Karpas-422 (cell line): ENCODE measurements around the gene C16orf96. TPM values are rescaled to one million over a fixed set of nuclear protein-coding genes. Genes with fewer than 3 reads are reported as not detected.
A peak's percentile ranks its signal among the peaks of the same experiment; 100 is the strongest.

Experiments
- DNase-seq: peaks from one replicate; pipeline ENCODE4 v3.0.0-alpha.2; 2015
- H2AFZ ChIP-seq: fragments of 200-600 bp; sonication (generic); 2 replicates; pipeline ENCODE4 v1.6.1; 2014; ENCODE audit warnings: antibody characterized with exemption, low read length, mixed read lengths
- H3K27ac ChIP-seq: fragments of 200-600 bp; sonication (generic); 2 replicates; pipeline ENCODE4 v1.5.1; 2014; ENCODE audit warnings: mild to moderate bottlenecking, low read length, moderate library complexity
- H3K27me3 ChIP-seq: fragments of 200-600 bp; sonication (generic); 2 replicates; pipeline ENCODE4 v1.6.1; 2014; ENCODE audit warnings: low read length, mixed read lengths
- H3K36me3 ChIP-seq: fragments of 200-600 bp; sonication (generic); 2 replicates; pipeline ENCODE4 v1.6.1; 2014; ENCODE audit warnings: low read length, mixed read lengths; ENCODE audit not compliant: insufficient read depth
- H3K4me1 ChIP-seq: fragments of 200-600 bp; sonication (generic); 2 replicates; pipeline ENCODE4 v1.6.1; 2014; ENCODE audit warnings: mild to moderate bottlenecking, low read length, mixed read lengths
- H3K4me2 ChIP-seq: fragments of 200-600 bp; sonication (generic); 2 replicates; pipeline ENCODE4 v1.6.1; 2014; ENCODE audit warnings: low read length, low read depth, mild to moderate bottlenecking; ENCODE audit not compliant: poor library complexity, severe bottlenecking
- H3K4me3 ChIP-seq: fragments of 200-600 bp; sonication (generic); 2 replicates; pipeline ENCODE4 v1.5.1; 2014; ENCODE audit warnings: mild to moderate bottlenecking, antibody characterized with exemption, low read length, mixed read lengths
- H3K79me2 ChIP-seq: fragments of 200-600 bp; sonication (generic); 2 replicates; pipeline ENCODE4 v1.6.1; 2014; ENCODE audit warnings: mild to moderate bottlenecking, low read length, mixed read lengths
- H3K9ac ChIP-seq: fragments of 200-600 bp; sonication (generic); 2 replicates; pipeline ENCODE4 v1.6.0; 2014; ENCODE audit warnings: low read length
- H3K9me2 ChIP-seq: fragments of 200-600 bp; sonication (generic), shearing (Covaris generic); replicated peaks from 2 replicates; pipeline ENCODE4 v1.6.0; 2014; ENCODE audit warnings: mild to moderate bottlenecking, low read length, moderate library complexity; ENCODE audit not compliant: insufficient read depth
- H3K9me3 ChIP-seq: fragments of 300-700, 200-600 bp; sonication (generic); 2 replicates; pipeline ENCODE4 v1.6.1; 2014; ENCODE audit warnings: low read length, mixed read lengths
- H4K20me1 ChIP-seq: fragments of 200-600 bp; sonication (generic); 2 replicates; pipeline ENCODE4 v1.6.1; 2014; ENCODE audit warnings: mild to moderate bottlenecking, antibody characterized with exemption, low read length, low read depth; ENCODE audit not compliant: insufficient read depth
- total RNA-seq: library from RNA; depleted of rRNA; stranded (reverse); fragments of >200 nt; shearing (Covaris generic); gene quantifications from 2 replicates; pipeline ENCODE4 v1.2.3, GENCODE V29; 2014; ENCODE audit warnings: low replicate concordance

C16orf96 gene
- total RNA-seq, 1 experiment from 2014 or later: not detected

DNA sequence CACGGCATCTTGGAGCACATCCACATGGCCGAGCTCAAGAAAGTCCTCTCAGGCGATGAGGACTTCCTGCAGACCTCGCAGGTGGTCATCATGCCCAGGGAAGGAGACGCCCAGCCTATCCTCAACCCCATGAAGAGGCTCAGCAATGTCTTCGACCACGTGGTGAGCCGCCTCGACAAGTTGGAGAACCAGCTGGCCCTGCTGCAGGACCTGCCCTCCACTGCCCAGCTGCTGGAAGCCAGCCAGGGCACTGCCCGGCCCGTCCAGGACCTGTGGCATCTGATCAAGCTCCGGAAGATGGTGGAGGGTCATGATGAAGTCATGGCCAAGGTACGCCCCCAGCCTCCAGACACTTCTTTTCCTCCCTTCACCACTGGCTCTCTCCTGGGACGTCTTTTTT is 440 bp downstream of the C16orf96 start:
- Histone ChIP-seq H3K9me3 (no peaks in the 10 kb centered on the region), H3K36me3 (no peaks in the 10 kb centered on the region), H3K27ac (no peak overlapping the region), H3K27me3 (no peaks in the 10 kb centered on the region), H3K4me1 (no peaks in the 10 kb centered on the region), H3K4me2 (no peak overlapping the region), H3K9ac (no peak overlapping the region), H2AFZ (no peak overlapping the region), H3K79me2 (no peaks in the 10 kb centered on the region), H3K9me2 (no peaks in the 10 kb centered on the region), H3K4me3 (no peak overlapping the region), H4K20me1 (no peaks in the 10 kb centered on the region)
- peak; percentile 29 for DNase-seq

DNA sequence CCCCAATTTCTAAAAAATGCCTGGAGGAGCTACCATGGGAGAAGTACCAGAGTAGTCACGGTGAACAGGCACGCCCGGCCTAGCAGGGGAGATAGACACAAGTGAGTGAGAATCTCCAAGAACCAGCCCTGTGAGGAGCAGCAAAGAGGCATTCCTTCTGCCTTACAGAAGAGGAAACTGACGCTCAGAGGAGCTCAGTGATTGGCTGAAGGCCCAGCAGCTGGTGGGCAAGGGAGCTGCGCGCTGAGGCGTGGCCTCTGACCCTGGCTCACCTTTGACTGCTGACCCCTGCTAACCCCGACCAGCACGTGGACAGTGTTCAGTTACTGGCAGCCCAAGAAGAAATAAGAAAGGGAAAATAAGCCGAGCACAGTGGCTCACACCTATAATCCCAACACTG is 1.8 kb downstream of the C16orf96 start:
- Histone ChIP-seq H3K27me3 (no peaks in the 10 kb centered on the region), H4K20me1 (no peaks in the 10 kb centered on the region), H3K36me3 (no peaks in the 10 kb centered on the region), H3K9me3 (no peaks in the 10 kb centered on the region), H3K9ac (no peak overlapping the region), H3K4me2 (no peak overlapping the region), H3K9me2 (no peaks in the 10 kb centered on the region), H3K79me2 (no peaks in the 10 kb centered on the region), H3K27ac (no peak overlapping the region), H3K4me1 (no peaks in the 10 kb centered on the region), H2AFZ (no peak overlapping the region), H3K4me3 (no peak overlapping the region)
- no peak for DNase-seq

DNA sequence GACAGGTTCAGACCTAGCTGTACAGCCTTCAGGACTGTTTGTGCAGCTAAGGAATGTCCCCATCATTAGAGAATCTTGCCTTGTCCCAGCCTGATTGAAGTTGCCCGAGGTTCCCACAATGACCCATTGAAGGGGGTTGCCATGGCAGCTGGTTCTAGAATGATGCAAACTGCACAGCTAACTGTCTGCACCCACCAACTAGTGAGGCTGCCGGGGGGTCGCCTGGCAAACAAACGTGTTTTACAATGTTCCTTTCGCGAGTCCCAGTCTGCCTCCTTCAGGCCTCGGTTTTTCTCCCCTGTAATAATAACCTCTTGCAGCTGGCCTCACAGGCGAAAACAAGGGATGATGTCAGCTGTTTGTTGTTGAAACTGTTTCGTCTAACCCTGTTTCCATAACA is 5.5 kb downstream of the C16orf96 start:
- no peak overlapping the region for H3K4me3 ChIP-seq
- no peaks in the 10 kb centered on the region for H3K9me2 ChIP-seq
- H3K4me1 ChIP-seq: no peaks in the 10 kb centered on the region
- DNase-seq: no peak
- H4K20me1 ChIP-seq: no peaks in the 10 kb centered on the region
- H3K27ac ChIP-seq: no peak overlapping the region
- no peaks in the 10 kb centered on the region for H3K27me3 ChIP-seq
- H3K79me2 ChIP-seq: no peaks in the 10 kb centered on the region
- H3K9ac ChIP-seq: no peak overlapping the region
- H2AFZ ChIP-seq: no peak overlapping the region
- no peak overlapping the region for H3K4me2 ChIP-seq
- no peaks in the 10 kb centered on the region for H3K36me3 ChIP-seq
- H3K9me3 ChIP-seq: no peaks in the 10 kb centered on the region

GRCh38 chr16:4564661-4565267 is 8.6 kb downstream of the C16orf96 start:
- H3K4me1 ChIP-seq: no peaks in the 10 kb centered on the region
- no peak overlapping the region for H3K4me2 ChIP-seq
- H3K9ac ChIP-seq: no peak overlapping the region
- no peaks in the 10 kb centered on the region for H3K36me3 ChIP-seq
- no peak overlapping the region for H3K4me3 ChIP-seq
- no peaks in the 10 kb centered on the region for H3K79me2 ChIP-seq
- H3K27ac ChIP-seq: no peak overlapping the region
- no peak overlapping the region for H2AFZ ChIP-seq
- H3K27me3 ChIP-seq: no peaks in the 10 kb centered on the region
- no peaks in the 10 kb centered on the region for H3K9me2 ChIP-seq
- H4K20me1 ChIP-seq: no peaks in the 10 kb centered on the region
- H3K9me3 ChIP-seq: no peaks in the 10 kb centered on the region
- DNase-seq: no peak

DNA sequence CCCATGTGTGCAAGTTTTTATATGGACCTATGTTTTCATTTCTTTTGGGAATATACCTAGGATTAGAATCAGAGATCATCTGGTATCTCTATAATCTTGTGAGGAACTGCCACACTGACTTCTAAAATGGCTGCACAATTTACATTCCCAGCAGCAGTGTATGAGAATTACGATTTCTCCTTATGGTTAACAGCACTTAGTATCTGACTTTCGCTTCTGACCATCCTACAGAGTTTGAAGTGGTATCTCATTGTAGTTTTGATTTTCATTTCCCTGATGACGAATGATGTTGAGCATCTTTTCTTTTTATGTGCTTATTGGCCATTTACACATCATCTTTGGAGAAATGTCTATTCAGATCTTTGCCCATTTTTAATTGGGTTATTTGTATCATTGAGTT is 10.0 kb downstream of the C16orf96 start:
- H3K9ac ChIP-seq: no peak overlapping the region
- H3K4me2 ChIP-seq: no peak overlapping the region
- no peaks in the 10 kb centered on the region for H3K79me2 ChIP-seq
- no peaks in the 10 kb centered on the region for H4K20me1 ChIP-seq
- DNase-seq: peak; percentile 35
- no peaks in the 10 kb centered on the region for H3K9me3 ChIP-seq
- no peaks in the 10 kb centered on the region for H3K36me3 ChIP-seq
- no peaks in the 10 kb centered on the region for H3K4me1 ChIP-seq
- no peaks in the 10 kb centered on the region for H3K9me2 ChIP-seq
- no peaks in the 10 kb centered on the region for H3K27me3 ChIP-seq
- no peak overlapping the region for H2AFZ ChIP-seq
- H3K27ac ChIP-seq: no peak overlapping the region
- no peak overlapping the region for H3K4me3 ChIP-seq

DNA sequence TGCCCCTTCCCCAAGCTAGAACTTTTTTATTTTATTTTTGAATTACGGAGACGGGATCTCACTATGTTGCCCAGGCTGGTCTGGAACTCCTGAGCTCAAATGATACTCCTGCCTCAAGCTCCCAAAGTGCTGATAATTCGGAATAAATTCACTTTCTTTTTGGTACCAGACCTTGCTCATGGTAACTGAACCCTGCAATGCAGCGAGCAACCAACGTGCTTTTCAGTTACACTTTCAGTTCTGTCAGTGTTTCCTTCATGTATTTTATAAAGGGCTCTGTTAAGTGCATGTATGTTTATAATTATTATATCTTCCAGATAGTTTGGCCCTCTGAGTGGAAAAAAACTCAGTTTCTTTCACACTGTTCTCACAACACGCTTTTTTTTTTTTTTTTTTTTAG is 13.9 kb downstream of the C16orf96 start:
- no peak overlapping the region for H3K9ac ChIP-seq
- H3K4me3 ChIP-seq: no peak overlapping the region
- no peak for DNase-seq
- H4K20me1 ChIP-seq: no peaks in the 10 kb centered on the region
- H3K27ac ChIP-seq: no peak overlapping the region
- H3K4me1 ChIP-seq: no peaks in the 10 kb centered on the region
- no peak overlapping the region for H2AFZ ChIP-seq
- no peaks in the 10 kb centered on the region for H3K27me3 ChIP-seq
- no peaks in the 10 kb centered on the region for H3K9me2 ChIP-seq
- H3K79me2 ChIP-seq: no peaks in the 10 kb centered on the region
- no peaks in the 10 kb centered on the region for H3K36me3 ChIP-seq
- H3K9me3 ChIP-seq: no peaks in the 10 kb centered on the region
- H3K4me2 ChIP-seq: no peak overlapping the region

GRCh38 chr16:4570688-4571321 is 14.7 kb downstream of the C16orf96 start:
- no peaks in the 10 kb centered on the region for H3K36me3 ChIP-seq
- no peak overlapping the region for H3K27ac ChIP-seq
- no peak overlapping the region for H2AFZ ChIP-seq
- DNase-seq: no peak
- H4K20me1 ChIP-seq: no peaks in the 10 kb centered on the region
- H3K4me2 ChIP-seq: no peak overlapping the region
- no peak overlapping the region for H3K4me3 ChIP-seq
- H3K9me3 ChIP-seq: no peaks in the 10 kb centered on the region
- no peaks in the 10 kb centered on the region for H3K4me1 ChIP-seq
- H3K9me2 ChIP-seq: no peaks in the 10 kb centered on the region
- no peak overlapping the region for H3K9ac ChIP-seq
- no peaks in the 10 kb centered on the region for H3K79me2 ChIP-seq
- no peaks in the 10 kb centered on the region for H3K27me3 ChIP-seq

DNA sequence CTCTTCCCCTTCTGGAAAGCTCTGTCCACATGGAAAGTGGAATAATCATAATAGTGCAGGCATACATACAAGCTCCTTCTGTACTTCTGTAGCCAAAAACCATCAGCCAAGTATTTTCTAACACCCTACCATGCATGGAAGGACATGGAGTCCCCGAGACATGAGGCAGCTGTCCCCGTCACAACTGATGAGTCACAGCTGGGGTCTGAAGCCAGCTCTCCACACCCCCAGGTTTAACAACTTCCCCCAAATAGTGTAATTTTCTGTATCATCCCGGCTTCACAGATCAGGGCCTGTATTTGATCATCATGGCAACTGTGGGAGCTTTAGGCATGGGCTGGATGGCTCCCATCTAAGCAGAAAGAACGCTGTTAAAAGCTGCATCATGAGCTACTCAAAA is 16.6 kb downstream of the C16orf96 start:
- Histone ChIP-seq H3K27me3 (no peaks in the 10 kb centered on the region), H3K36me3 (no peaks in the 10 kb centered on the region), H3K27ac (no peak overlapping the region), H3K4me1 (no peaks in the 10 kb centered on the region), H3K9me3 (no peaks in the 10 kb centered on the region), H4K20me1 (no peaks in the 10 kb centered on the region), H2AFZ (no peak overlapping the region), H3K4me2 (no peak overlapping the region), H3K4me3 (no peak overlapping the region), H3K9ac (no peak overlapping the region), H3K9me2 (no peaks in the 10 kb centered on the region), H3K79me2 (no peaks in the 10 kb centered on the region)
- no peak for DNase-seq
